Measurements from ENCODE around the gene TAF6L. TPM values are rescaled to one million over a fixed set of nuclear protein-coding genes. Genes with fewer than 3 reads are reported as not detected.

TAF6L gene
- total RNA-seq, 1 experiment from 2014 or later, result 37.7 TPM

- no peak within 1 kb of the TSS for H2BK12ac ChIP-seq (ENCODE audit: insufficient read length, low read depth, low read length)
- no CpG with 5 or more reads among the region's 72 CpGs for WGBS (ENCODE audit: extremely low coverage, insufficient read length, low lambda C conversion rate)
- peak within 1 kb of the TSS; percentile 94 for H3K9ac ChIP-seq (ENCODE audit: extremely low read depth, insufficient read length, low read length)
- no peak within 1 kb of the TSS for H2BK20ac ChIP-seq (ENCODE audit: low read depth, low read length, poor library complexity, severe bottlenecking)
- DNase-seq, result peak; percentile 98
- Mint-ChIP-seq H3K9me3 (no peaks in the 10 kb centered on the region), H3K4me3 (peak within 1 kb of the TSS; percentile 89 to 95), H3K36me3 (ENCODE audit: insufficient read depth in 1 of 3, low read depth in 3 of 3) (peaks cover 25 to 46% (median 41%) of the 10 kb centered on the region in 3 experiments), H3K27ac (peak within 1 kb of the TSS; percentile 99 to 100 (median 100)), H3K4me1 (peaks cover 20 to 27% of the 10 kb centered on the region in 2 experiments), H3K27me3 (ENCODE audit: low read depth) (no peaks in the 10 kb centered on the region)
- H3K23ac ChIP-seq (ENCODE audit: insufficient read length, low read depth, low read length), result no peak within 1 kb of the TSS
- no peak within 1 kb of the TSS for H3K4ac ChIP-seq (ENCODE audit: low read depth, low read length)
- no peak within 1 kb of the TSS for H3K56ac ChIP-seq (ENCODE audit: insufficient read length, low read depth, low read length)
- H4K5ac ChIP-seq (ENCODE audit: insufficient read length, low read depth, low read length), result no peak within 1 kb of the TSS
- H4K91ac ChIP-seq (ENCODE audit: insufficient read length, low read depth, low read length), result no peak within 1 kb of the TSS
- H3K23me2 ChIP-seq (ENCODE audit: insufficient read length, low read depth, low read length, poor library complexity, severe bottlenecking), result peaks cover 25% of the 10 kb centered on the region
- peak within 1 kb of the TSS; percentile 91 for H3K14ac ChIP-seq (ENCODE audit: insufficient read depth, low read length)
- H3K18ac ChIP-seq (ENCODE audit: insufficient read length, low read depth, low read length), result peak within 1 kb of the TSS; percentile 87
- no peaks in the 10 kb centered on the region for H3K4me1 ChIP-seq (ENCODE audit: insufficient read depth, low read length)
- peak within 1 kb of the TSS; percentile 33 for H2BK5ac ChIP-seq (ENCODE audit: insufficient read length, low read length)
- H4K20me1 ChIP-seq (ENCODE audit: control insufficient read depth, insufficient read depth, insufficient read length), result no peaks in the 10 kb centered on the region
- H3K27me3 ChIP-seq (ENCODE audit: insufficient read depth, low read length), result no peaks in the 10 kb centered on the region
- no peak within 1 kb of the TSS for H4K8ac ChIP-seq (replicated peaks; ENCODE audit: insufficient read length, low read depth, low read length)
- H3K79me2 ChIP-seq (ENCODE audit: insufficient read depth, low read length), result peaks cover 30% of the 10 kb centered on the region
- no peaks in the 10 kb centered on the region for H3K9me3 ChIP-seq (ENCODE audit: control insufficient read depth, low read depth, low read length)
- H2BK120ac ChIP-seq (ENCODE audit: low read depth, low read length, poor library complexity, severe bottlenecking), result no peak within 1 kb of the TSS
- H3K27ac ChIP-seq (ENCODE audit: insufficient read length, low read depth, low read length), result peak within 1 kb of the TSS; percentile 96
- no peak for TF ChIP-seq CTCF (conservative IDR thresholded peaks at IDR 0.05)
- no peak within 1 kb of the TSS for H2BK15ac ChIP-seq (ENCODE audit: low read depth, low read length)
- peak within 1 kb of the TSS; percentile 34 for H2AFZ ChIP-seq (ENCODE audit: low read length)
- H3K4me2 ChIP-seq (ENCODE audit: insufficient read depth, insufficient read length, low read length), result peak within 1 kb of the TSS; percentile 99
- peaks cover 6% of the 10 kb centered on the region for H3K79me1 ChIP-seq (ENCODE audit: insufficient read depth, low read depth, low read length, poor library complexity, severe bottlenecking)
- H3T11ph ChIP-seq (ENCODE audit: low read length), result no peak within 1 kb of the TSS
- H2AK5ac ChIP-seq (ENCODE audit: insufficient read length, low read length), result no peak within 1 kb of the TSS
These were observed 43.9 kb upstream of the TAF6L start, which contains the start of gene HNRNPUL2 for GRCh38 chr11:62727165-62727871. HNRNPUL2 (minus strand) TSS chr11:62727457; CDS start chr11:62727156, 301 bp downstream.
